LNCaP clone FGC (cell line): ENCODE data around the gene MUS81.
"Not testable (repeated sequence)": the region's sequence is repeated elsewhere in the genome, so short reads cannot be mapped to it uniquely, and the experiment has no call there.

Experiments
- DNase-seq: peaks from one replicate; pipeline ENCODE4 v3.0.0-alpha.2; 2011; ENCODE audit warnings: low read depth
- H3K4me3 ChIP-seq: 2 replicates; pipeline ENCODE4 v1.5.1; 2011; ENCODE audit warnings: mild to moderate bottlenecking, low read depth, low read length, control low read depth
- TF ChIP-seq, protein P1 (sequence below): IDR thresholded peaks from 2 replicates; pipeline ENCODE4 v1.5.1; 2012; ENCODE audit warnings: mild to moderate bottlenecking; ENCODE audit not compliant: control insufficient read depth, insufficient read depth; ENCODE audit errors: extremely low read depth

MUS81 gene

DNA sequence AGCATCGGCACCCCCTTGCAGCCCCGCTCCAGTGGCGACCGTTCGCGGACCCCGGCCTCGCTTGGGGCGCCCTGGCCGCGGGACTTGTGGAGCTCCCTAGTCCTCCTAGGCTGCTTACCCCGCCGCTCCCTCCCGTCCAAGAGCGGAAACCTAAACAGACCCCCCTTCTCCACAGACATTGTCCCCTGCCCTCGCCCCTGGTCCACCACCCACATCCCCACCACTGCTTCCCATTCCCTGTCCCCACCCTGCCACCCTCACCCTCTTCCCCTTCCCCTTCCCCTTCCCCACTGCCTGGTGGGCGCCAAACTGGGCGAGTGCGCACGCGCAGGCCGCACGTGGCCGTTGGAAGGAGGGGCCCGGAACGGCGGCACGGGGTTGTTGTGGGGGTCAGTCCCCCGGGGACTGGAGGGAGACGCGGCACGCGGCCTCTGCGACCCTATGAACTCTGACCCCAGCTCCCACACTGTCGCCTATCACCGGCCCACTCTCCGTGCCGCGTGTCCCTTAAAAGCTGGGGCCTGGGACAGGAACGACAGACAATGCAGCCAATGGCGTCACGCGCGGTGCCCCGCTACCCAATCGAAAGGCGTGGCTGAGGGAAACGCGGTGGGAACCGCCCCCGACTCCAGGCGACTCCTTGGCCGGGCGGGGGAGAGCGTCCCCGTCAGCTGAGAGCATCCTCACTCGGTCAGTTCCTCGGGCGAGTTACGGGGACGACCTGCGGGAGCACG lies 26.8 kb upstream of the MUS81 start, which contains the start of gene SNX32:
Gene SNX32, plus strand, starts transcription at position 667 of the 734 bp plus-strand sequence. CDS start 103 bp downstream, outside the sequence.
- TF ChIP-seq, protein P1, sequence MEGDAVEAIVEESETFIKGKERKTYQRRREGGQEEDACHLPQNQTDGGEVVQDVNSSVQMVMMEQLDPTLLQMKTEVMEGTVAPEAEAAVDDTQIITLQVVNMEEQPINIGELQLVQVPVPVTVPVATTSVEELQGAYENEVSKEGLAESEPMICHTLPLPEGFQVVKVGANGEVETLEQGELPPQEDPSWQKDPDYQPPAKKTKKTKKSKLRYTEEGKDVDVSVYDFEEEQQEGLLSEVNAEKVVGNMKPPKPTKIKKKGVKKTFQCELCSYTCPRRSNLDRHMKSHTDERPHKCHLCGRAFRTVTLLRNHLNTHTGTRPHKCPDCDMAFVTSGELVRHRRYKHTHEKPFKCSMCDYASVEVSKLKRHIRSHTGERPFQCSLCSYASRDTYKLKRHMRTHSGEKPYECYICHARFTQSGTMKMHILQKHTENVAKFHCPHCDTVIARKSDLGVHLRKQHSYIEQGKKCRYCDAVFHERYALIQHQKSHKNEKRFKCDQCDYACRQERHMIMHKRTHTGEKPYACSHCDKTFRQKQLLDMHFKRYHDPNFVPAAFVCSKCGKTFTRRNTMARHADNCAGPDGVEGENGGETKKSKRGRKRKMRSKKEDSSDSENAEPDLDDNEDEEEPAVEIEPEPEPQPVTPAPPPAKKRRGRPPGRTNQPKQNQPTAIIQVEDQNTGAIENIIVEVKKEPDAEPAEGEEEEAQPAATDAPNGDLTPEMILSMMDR: no peak
- H3K4me3 ChIP-seq: no peak within 1 kb of the TSS
- no peak for DNase-seq

- TF ChIP-seq, protein P1: no peak
- DNase-seq: no peak
- no peak overlapping the region for H3K4me3 ChIP-seq
Observed at GRCh38 chr11:65834202-65834601, 26.0 kb upstream of the MUS81 start.

- no peak for DNase-seq
- no peak overlapping the region for H3K4me3 ChIP-seq
- TF ChIP-seq, protein P1: no peak
Observed at GRCh38 chr11:65842144-65842543, 18.1 kb upstream of the MUS81 start.

GRCh38 chr11:65843811-65844210 lies 16.4 kb upstream of the MUS81 start:
- H3K4me3 ChIP-seq: no peak overlapping the region
- TF ChIP-seq, protein P1: no peak
- no peak for DNase-seq

- TF ChIP-seq, protein P1: no peak
- no peak for DNase-seq
- no peak overlapping the region for H3K4me3 ChIP-seq
Observed at GRCh38 chr11:65844231-65844872, 15.9 kb upstream of the MUS81 start.

DNA sequence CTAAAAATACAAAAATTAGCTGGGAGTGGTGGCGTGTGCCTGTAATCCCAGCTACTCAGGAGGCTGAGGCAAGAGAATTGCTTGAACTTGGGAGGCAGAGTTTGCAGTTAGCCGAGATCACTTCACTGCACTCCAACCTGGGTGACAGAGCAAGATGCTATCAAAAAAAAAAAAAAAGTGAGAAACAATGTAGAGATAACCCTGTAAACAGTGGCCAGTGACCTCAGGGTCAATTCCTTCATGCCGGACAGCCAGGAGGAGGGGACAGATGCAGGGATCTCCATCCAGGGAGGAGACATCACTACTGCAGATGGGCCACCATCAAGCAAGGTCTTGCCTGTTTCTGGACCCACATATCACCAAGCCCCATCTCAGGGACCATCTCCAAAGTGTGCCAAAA lies 12.5 kb upstream of the MUS81 start:
- TF ChIP-seq, protein P1: no peak

GRCh38 chr11:65848693-65849092 lies 11.5 kb upstream of the MUS81 start:
- not testable (repeated sequence) for DNase-seq

More for the DNA sequence above, 12.5 kb upstream of the MUS81 start:
- H3K4me3 ChIP-seq: no peak overlapping the region
- no peak for DNase-seq

More at GRCh38 chr11:65848693-65849092, 11.5 kb upstream of the MUS81 start:
- not testable (repeated sequence) for H3K4me3 ChIP-seq
